ENCODE data around the gene PCED1A.
"Not testable (repeated sequence)": the region's sequence is repeated elsewhere in the genome, so short reads cannot be mapped to it uniquely, and the experiment has no call there.

Gene PCED1A

DNA sequence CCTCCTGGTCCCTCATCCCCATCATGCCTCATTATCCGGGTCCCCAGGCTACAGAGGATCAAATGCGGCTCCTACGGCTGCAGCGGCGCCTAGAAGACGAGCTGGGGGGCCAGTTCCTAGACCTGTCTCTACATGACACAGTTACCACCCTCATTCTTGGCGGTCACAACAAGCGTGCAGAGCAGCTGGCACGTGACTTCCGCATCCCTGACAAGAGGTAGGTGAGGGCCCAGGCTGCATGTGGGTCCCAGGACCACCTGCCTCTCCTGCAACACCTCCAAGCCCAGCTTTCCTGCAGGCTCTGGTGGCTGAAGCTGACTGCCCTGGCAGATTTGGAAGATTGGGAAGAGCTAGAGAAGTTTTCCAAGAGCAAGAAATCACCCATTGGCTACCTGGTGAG lies 24.6 kb upstream of the PCED1A start:
- no peak for DNase-seq

GRCh38 chr20:2864626-2865025 lies 24.2 kb upstream of the PCED1A start:
- no peak for DNase-seq

DNA sequence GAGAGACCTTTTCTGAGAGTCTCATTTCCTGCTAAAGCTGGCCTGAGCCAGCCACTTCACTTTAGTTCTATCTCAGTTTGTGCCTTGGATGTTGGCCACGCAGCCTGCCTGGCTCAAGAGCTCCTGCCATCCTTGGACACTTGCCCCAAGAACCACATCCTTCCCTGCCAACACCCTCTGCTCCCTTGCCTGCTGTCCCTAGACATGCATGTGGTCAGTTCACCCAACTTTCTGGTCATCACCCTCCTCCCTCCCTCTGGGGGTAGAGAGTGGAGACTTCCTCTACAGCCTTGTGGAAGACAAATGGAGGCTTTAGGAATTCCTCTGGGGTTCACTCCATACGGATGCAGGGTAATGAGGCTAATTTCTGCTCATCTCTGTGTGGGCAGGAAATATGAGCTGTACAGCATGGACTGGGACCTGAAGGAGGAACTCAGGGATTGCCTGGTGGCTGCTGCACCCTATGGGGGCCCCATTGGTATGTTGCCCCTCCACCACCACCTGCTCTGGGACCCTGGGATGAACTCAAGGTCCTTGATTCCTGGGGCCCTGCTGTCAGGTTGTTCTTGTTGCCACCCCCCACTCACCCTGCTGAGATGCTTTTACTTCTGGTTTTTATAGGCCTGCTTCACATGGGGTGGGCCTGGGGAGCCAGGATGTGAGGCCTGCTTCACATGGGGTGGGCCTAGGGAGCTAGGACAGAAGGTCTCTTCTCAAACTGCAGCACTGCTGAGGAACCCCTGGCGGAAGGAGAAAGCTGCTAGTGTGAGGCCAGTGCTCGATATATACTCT lies 19.1 kb upstream of the PCED1A start:
- no peak for DNase-seq

GRCh38 chr20:2858591-2858990 lies 18.1 kb upstream of the PCED1A start:
- no peak for DNase-seq

DNA sequence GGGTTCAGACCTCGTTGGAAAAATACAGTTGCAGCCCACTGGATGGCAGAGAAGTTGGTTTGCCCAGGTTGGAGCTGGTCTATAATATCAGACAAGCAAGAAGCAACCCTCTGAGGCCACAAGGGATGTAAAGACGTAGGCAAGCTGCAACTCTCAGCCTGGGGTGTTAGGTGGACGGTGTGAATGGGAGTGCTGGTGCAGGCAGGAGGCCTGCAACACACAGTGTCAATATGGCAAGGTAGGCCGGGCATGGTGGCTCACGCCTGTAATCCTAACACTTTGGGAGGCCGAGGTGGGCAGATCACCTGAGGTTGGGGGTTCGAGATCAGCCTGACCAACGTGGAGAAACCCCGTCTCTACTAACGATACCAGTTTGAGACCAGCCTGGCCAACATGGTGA lies 10.6 kb upstream of the PCED1A start:
- DNase-seq: no peak

DNA sequence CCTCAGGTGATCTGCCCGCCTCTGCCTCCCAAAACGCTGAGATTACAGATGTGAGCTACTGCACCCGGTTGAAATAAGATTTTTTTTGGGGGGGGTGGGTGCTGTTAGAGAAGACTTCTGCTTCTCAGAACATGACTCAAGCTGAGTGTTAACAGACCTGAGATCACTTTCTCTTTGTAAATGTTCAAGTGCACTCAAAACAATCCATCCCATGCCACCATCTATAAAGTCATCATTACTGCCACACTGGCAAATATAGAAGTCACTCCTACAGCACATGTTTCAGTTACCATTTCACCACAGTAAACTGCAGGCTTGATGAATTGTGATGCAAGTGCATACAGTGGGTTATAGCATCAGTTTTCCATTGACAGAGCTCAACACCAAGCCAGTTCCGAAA lies 9.1 kb upstream of the PCED1A start:
- DNase-seq: no peak

DNA sequence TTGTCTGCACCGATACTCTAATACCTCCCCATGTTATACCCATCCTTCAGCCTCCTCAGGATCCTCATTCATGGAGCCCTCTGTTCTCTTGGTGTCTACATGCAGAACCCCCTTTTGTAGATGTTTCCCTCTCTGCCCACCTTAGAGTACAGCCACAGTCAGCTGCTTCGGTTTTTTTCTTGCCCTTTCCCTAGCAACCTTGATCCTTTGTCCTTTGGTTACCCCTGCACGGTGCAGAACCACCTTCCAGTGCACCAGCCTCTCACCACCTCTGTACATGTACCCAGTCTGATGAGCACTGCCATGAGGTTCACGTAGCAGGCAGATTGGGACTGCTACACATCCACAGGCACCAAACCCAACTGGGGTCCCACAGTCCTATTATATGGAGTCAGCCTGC lies 7.3 kb upstream of the PCED1A start:
- DNase-seq: no peak

DNA sequence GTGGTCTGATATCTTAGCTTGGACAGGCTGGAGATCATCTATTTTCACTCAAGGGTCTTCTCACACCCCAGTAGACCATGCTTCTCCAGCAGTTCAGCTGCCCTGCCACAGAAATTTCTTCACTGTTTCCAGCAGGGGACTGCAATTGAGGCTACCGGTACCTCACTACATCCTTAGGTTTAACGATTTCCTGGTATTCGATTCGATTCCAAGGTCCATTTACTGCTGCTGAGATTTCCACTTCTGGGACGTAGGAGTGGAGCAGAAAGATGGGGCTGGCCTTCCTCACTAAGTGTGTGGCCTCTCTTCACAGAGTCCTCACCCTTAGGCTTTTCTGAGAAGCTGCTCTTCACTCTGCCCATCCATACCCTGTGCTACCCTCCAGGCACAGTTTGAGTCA lies 6.2 kb upstream of the PCED1A start:
- no peak for DNase-seq

- DNase-seq: no peak
Observed at GRCh38 chr20:2845607-2846006, 5.2 kb upstream of the PCED1A start.

DNA sequence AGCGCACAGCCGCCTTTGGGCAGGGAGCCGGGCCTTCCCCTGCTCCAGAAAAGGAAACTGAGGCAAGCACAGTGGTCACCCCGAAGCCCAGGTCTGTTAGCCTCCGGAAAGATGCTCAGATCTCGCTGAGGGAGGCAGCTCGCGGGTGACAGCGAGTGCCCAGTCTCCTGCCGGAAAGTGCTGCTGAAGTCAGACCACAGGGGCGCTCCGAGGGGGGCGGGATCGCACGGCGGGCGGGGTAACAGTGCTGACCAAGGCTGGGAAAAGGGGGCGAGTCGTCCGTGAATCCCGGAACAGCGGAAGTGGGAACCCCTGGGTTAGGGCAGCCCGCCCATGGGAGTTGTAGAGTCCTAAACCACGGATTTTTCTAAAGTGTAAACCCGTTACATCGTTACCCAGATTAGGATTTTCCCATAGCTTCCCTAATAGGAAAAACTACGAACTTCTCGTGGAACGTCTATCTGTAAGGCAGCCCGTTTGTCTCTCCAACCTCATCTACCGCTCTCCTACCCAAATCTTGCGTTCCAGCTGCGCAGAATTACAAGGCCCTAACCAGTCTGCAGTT lies 594 bp upstream of the PCED1A start:
- no peak for DNase-seq

GRCh38 chr20:2839732-2840137 lies 720 bp downstream of the PCED1A start:
- no peak for DNase-seq

- no peak for DNase-seq
Observed at GRCh38 chr20:2838847-2839671, 1.4 kb downstream of the PCED1A start.

- DNase-seq: no peak
Observed at GRCh38 chr20:2838170-2838797, 2.2 kb downstream of the PCED1A start.

GRCh38 chr20:2837221-2837960 lies 3.1 kb downstream of the PCED1A start:
- DNase-seq: no peak

- no peak for DNase-seq
Observed at GRCh38 chr20:2836035-2836434, 4.4 kb downstream of the PCED1A start.

DNA sequence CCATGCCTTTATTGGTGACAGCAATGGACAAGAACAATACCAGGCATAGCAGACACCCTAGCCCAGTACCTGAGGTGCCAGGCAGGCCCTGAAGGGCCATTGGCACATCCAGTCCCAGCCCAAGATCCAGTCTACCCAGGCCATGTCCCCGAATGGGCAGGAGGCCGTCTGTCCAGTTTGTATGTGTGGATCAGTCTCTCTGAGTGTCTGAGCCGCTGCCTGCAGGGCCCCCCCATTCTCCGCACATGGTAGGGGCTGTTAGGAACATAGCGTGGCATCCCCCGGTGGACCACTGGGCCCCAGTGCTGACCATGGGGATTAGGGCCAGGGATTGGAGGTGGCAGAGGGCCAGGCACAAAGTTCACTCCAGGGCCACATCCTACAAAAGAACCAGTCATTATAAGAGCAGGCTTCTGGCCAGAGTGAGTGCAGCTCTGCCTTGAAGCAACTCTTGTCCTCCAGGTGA lies 5.1 kb downstream of the PCED1A start:
- no peak for DNase-seq

DNA sequence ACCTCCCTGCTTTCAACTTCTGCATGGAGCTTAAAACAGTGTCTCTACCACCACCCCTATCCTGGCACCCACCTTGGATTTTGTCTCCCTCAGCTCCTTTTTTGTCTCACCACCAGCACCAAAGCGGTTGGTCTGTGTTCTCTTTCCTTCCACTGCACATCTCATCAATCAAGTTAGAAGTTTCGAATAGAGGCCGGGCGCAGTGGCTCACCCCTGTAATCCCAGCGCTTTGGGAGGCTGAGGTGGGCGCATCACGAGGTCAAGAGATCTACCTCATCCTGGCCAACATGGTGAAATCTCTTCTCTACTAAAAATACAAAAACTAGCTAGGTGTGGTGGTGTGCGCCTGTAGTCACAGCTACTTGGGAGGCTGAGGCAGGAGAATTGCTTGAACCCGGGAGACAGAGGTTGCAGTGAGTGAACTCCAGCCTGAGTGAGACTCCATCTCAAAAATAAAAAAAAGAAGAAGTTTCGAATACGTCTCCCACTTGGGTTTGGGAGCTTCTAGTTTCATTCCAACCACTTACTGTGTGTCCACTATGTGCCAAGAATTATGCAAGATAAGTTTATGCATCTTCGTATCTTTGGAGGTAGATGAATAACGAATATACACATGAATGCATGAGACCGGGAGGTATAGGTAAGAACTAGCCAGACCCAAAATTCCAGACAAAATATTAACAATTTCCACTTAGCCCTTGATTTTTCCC lies 5.9 kb downstream of the PCED1A start:
- no peak for DNase-seq

DNA sequence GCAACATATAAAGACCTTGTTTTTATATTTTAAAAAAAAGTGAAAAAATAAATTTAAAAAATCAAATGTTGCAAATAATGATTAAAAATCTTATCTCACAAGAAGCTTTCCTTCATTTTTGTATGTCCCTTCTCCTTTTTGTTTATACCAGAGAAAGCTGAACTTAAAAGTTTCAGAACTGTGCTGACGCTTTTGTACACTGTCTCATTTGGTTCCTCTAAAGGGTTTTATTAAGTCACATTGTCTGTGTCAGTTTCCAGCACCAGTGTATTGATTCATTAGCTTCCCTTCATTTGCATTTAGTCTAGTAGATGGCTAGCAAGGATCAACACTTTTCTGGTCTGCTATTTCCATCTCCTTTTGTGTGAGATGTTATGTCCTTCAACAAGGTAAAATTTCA lies 6.7 kb downstream of the PCED1A start:
- no peak for DNase-seq

GRCh38 chr20:2831206-2831605 lies 9.2 kb downstream of the PCED1A start:
- DNase-seq: not testable (repeated sequence)

DNA sequence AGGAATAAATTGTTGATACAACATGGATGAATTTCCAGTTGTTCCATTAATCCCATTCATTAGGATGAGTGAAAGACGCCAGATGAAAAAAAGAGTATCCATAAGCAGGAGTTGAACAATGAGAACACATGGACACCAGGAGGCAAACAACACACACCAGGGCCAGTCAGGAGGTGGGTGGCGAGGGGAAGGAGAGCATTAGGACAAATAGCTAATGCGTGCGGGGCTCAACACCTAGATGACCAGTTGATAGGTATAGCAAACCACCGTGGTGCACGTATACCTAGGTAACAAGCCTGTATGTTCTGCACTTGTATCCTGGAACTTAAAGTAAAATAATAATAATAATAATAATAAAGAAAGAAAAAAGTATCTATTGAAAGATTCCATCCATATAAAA lies 11.1 kb downstream of the PCED1A start:
- no peak for DNase-seq

DNA sequence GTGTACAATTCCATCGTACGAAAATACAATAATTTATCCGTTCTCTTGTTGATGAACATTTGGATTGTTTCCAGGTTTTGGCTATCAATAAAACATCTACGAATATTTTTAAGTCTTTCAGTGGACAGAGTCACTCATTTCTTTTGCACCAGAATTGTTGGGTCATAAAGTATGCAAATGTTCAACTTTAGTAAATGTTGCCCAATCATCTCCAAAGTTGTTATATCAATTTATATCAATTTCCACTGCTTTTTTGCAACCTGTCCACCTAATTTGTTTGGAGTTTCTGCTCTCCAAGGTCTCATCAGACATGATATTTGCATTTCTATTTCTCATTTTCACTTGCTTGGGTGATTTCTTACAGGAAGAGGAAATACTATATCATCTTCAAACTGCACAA lies 13.8 kb downstream of the PCED1A start:
- DNase-seq: no peak

GRCh38 chr20:2825761-2826160 lies 14.7 kb downstream of the PCED1A start:
- DNase-seq: no peak
